HG02981 (cell line): ENCODE results near the gene NFS1.
"Not testable (repeated sequence)": the region's sequence is repeated elsewhere in the genome, so short reads cannot be mapped to it uniquely, and the experiment has no call there.

ENCODE experiments used
- ATAC-seq: cut with Tn5 transposase; IDR thresholded peaks from one replicate; pipeline ENCODE4 v1.9.1; 2021; ENCODE audit warnings: mild to moderate bottlenecking, moderate library complexity; ENCODE audit not compliant: unreplicated experiment

Gene NFS1

GRCh38 chr20:35710039-35710438, 10.9 kb upstream of the NFS1 start:
- ATAC-seq = no peak

- ATAC-seq = no peak
These were observed 10.1 kb upstream of the NFS1 start for GRCh38 chr20:35709259-35709658.

GRCh38 chr20:35708502-35708901, 9.3 kb upstream of the NFS1 start:
- no peak for ATAC-seq

- ATAC-seq = not testable (repeated sequence)
These were observed 7.7 kb upstream of the NFS1 start for GRCh38 chr20:35706591-35707529.

GRCh38 chr20:35705894-35706293, 6.7 kb upstream of the NFS1 start:
- ATAC-seq = not testable (repeated sequence)

GRCh38 chr20:35704514-35705261, 5.5 kb upstream of the NFS1 start:
- ATAC-seq = no peak

- no peak for ATAC-seq
These were observed 3.9 kb upstream of the NFS1 start for GRCh38 chr20:35702824-35703695.

GRCh38 chr20:35702051-35702823, 3.1 kb upstream of the NFS1 start:
- ATAC-seq = no peak

GRCh38 chr20:35700625-35701148, 1.5 kb upstream of the NFS1 start:
- ATAC-seq = no peak

GRCh38 chr20:35699957-35700624, 939 bp upstream of the NFS1 start:
- no peak for ATAC-seq

GRCh38 chr20:35698298-35699126, 640 bp downstream of the NFS1 start:
- peak; percentile 21 for ATAC-seq

- no peak for ATAC-seq
These were observed 1.4 kb downstream of the NFS1 start for GRCh38 chr20:35697696-35698297.

GRCh38 chr20:35695978-35696377, 3.2 kb downstream of the NFS1 start:
- no peak for ATAC-seq

- ATAC-seq = no peak
These were observed 3.9 kb downstream of the NFS1 start for GRCh38 chr20:35695245-35695749.

- no peak for ATAC-seq
These were observed 8.9 kb downstream of the NFS1 start for GRCh38 chr20:35690265-35690664.

GRCh38 chr20:35686872-35687271, 12.3 kb downstream of the NFS1 start:
- ATAC-seq = not testable (repeated sequence)

- ATAC-seq = not testable (repeated sequence)
These were observed 13.8 kb downstream of the NFS1 start for GRCh38 chr20:35685368-35685767.

- no peak for ATAC-seq
These were observed 17.2 kb downstream of the NFS1 start for GRCh38 chr20:35681960-35682359.
